NK-92 treated with Interleukin-12 subunit alpha and Interleukin-12 subunit beta, amount 100 ng/mL, for 24 hours (cell line): Measurements from ENCODE around the gene OR6Y1.

Source experiments
- DNase-seq: peaks from one replicate; lab custom pipeline; 2025; lab: John Stamatoyannopoulos, UW

Gene OR6Y1, protein sequence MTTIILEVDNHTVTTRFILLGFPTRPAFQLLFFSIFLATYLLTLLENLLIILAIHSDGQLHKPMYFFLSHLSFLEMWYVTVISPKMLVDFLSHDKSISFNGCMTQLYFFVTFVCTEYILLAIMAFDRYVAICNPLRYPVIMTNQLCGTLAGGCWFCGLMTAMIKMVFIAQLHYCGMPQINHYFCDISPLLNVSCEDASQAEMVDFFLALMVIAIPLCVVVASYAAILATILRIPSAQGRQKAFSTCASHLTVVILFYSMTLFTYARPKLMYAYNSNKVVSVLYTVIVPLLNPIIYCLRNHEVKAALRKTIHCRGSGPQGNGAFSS

GRCh38 chr1:158554352-158554751 lies at the start of gene OR6Y1:
Gene OR6Y1 (minus strand): TSS chr1:158554405. CDS start chr1:158548105, 6,300 bp downstream.
- DNase-seq = no peak

DNA sequence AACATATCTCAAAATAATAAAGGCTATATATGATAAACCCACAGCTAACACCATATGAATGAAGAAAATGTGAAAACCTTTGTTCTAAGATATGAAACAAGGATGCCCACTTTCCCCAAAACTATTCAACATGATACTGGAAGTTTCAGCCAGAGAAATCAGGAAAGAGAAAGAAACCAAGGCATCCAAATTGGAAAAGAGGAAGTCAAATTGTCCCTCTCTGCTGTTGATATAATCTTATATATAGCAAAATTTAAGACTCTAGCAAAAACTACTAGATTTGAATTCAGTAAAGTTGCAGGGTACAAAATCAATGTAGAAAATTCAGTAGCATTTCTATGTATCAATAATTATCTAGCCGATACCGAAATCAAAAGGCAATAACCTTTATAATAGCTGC lies 46.5 kb upstream of the OR6Y1 start:
- DNase-seq = no peak

GRCh38 chr1:158586942-158587341 lies 32.7 kb upstream of the OR6Y1 start:
- no peak for DNase-seq

DNA sequence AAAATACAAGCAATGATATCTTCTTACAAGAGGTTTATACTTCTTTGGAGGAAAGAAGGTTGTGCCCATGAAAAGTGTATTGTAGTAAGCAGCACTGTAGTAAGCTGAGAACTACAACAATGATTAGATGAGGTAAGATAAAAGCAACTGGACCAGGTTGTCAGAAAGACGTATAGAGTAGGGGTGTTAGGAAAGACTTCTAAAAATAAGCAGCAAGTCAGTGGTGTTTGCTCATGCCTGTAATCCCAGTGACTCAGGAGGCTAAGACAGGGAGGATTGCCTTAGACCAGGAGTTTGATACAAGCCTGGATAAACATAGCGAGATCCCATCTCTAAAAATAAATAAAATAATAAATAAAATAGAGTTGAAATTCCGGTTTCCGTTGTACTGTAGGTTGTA lies 29.8 kb upstream of the OR6Y1 start:
- DNase-seq = no peak

GRCh38 chr1:158579733-158580132 lies 25.5 kb upstream of the OR6Y1 start, which contains the start of gene OR10X1:
Gene OR10X1 (minus strand): TSS chr1:158579899. CDS start chr1:158579899, 0 bp downstream.
- no peak for DNase-seq

DNA sequence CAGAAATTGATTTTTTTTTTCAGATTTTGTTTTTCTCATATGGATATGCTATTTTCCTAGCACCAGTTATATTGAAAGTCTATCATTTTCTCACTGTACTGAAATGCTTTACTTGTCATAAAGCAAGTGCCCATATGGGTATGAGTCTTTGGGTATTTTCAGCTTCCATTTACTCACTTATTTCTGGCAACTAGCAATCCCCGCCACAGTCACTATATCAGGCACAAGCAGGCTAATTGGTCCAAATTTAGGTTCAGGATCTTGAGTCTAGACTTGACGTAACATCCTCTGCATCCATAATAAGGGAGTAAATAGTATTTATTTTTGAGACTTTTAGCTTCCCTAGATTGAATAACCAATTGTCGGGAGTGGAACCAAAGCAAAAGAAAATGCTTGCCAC lies 23.4 kb upstream of the OR6Y1 start:
- DNase-seq = no peak

- no peak for DNase-seq
These were observed 18.0 kb upstream of the OR6Y1 start for GRCh38 chr1:158572226-158572625.

DNA sequence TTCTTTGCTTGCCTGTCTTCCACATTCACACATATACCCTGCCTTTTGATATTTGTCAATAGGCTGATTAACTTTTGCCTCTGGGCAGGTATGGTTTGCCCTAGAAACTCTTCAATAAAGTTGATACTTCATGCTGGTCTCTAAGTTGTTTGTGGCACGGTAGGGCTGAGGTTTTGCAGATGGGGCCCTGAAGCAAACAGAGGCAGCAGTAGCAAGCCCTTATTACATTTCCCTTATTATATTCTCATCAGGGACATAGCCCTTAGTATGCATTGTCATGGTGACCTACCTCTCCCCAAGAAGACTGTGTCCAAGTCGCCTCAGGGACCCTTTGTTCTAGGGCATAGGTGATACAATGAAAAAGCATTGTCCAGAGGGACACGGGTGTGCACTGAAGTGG lies 16.3 kb upstream of the OR6Y1 start, which contains the start of gene OR6P1:
TSS of gene OR6P1 (minus strand) at position 101 of the 400 bp plus-strand sequence. CDS start 6,976 bp downstream, outside the sequence.
- no peak for DNase-seq

- DNase-seq = no peak
These were observed 10.4 kb upstream of the OR6Y1 start for GRCh38 chr1:158564608-158565007.

DNA sequence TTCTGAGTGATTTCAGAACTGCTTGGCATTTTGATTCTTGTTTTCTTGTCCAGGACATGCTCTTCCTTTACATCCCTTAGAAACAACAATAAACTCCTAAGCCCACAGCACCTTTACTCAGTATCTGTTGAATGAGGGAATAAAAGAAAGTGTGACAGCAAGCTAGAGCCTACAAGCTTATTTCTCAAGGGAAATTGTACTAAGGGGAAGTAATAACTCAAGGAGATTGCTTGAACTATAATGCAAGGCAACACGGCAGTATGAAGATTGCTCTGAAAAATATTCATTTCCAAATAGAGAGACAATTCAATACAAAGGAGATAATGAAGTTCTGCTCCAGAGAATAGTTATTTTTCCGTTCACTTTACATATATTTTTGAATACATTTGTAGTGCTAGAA lies 9.6 kb upstream of the OR6Y1 start:
- no peak for DNase-seq

DNA sequence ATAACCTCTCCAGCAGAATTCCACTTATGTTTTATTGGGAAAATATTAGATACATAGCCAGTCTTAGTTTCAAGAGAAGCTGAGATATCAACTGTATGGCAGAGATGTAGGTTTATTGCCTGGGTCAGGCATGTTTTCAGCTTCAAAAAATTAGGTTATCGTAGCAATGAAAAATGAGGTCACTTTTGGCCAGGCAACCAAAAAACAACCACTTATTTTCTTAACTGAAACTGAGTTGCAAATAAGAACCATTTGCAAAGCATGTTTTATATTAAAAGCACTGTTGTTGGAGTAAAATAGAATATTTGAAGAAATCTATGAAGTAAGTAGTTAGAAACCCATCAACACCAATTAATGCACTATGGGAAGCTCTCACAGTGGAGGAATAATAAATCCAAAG lies 5.5 kb upstream of the OR6Y1 start:
- DNase-seq = no peak

- no peak for DNase-seq
These were observed 1.9 kb downstream of the OR6Y1 start for GRCh38 chr1:158552296-158552695.

DNA sequence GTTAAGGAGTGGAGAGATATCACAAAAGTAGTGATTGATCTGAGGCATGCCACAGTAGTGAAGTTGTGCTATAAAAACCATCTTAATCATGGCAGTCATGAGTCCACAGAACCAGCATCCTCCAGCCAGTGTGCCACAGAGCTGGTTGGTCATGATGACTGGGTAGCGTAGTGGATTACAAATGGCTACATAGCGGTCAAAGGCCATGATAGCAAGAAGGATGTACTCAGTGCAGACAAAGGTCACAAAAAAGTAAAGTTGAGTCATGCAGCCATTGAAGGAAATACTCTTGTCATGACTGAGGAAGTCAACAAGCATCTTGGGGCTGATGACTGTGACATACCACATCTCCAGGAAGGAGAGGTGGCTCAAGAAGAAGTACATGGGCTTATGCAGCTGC lies 6.7 kb downstream of the OR6Y1 start:
- DNase-seq = no peak

- no peak for DNase-seq
These were observed 16.6 kb downstream of the OR6Y1 start for GRCh38 chr1:158537609-158538008.

- DNase-seq = no peak
These were observed 19.7 kb downstream of the OR6Y1 start for GRCh38 chr1:158534496-158534895.

DNA sequence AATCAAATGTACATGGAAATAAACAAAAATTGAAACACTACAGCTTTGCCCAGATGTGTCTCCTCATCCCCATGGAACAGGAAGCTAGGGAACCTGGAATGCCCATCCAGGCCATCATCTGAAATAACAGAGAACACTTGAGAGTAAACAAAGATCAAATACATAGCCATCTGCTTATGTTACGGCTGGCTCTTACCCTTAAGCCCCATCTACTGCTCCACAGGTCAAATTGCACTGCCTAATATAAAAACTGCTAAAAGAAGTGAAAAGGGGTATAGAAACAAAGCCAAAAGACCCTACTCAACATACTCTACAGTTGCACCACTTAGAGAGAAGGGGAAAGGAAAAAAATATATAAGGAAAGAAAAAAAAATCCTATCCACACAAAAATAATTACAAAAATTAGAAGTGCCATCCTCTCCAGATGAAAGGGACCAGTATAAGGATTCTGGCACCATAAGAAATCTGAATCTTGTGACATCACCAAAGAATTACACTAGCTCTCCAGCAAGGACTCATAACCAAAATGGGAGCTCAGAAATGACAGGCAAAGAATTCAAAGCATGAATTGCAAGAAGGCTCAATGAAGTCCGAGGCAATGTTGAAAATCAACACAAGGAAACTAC lies 26.9 kb downstream of the OR6Y1 start:
- DNase-seq = no peak

GRCh38 chr1:158521666-158522058 lies 32.5 kb downstream of the OR6Y1 start:
- no peak for DNase-seq

DNA sequence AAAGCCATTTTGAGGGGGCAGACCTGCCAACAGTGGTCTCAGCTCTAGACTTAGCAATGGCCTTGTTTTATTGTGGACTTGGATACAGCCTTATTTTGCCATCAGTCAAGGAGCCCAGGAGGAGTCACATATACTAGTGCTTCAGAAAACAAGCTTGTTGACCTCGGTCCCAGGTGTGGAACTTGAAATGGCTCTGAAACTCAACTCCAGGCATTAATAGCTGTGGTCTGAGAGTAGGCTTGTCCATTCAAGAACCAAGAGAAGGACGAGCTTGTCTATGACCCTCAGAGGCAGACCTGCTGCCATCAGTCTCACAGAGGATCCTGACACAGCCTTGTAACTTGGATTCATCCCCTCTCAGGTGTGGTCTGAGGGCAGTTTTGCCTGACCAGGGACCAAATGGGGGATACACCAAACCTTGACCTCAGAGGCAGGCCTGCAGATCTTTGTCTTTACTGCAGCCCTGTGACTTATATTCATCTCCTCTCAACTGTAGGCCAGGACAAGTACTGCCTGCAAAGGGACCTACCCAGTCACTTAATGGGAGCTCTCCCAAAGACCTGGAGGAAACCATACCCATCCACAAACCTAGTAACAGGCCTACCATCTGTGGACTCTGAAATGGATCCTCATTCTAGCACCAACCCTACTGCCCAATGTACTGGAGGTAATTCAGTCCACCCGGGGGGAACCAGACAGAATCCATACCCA lies 33.1 kb downstream of the OR6Y1 start:
- no peak for DNase-seq

- DNase-seq = no peak
These were observed 34.2 kb downstream of the OR6Y1 start for GRCh38 chr1:158520021-158520420.

- no peak for DNase-seq
These were observed 37.2 kb downstream of the OR6Y1 start for GRCh38 chr1:158516966-158517365.

DNA sequence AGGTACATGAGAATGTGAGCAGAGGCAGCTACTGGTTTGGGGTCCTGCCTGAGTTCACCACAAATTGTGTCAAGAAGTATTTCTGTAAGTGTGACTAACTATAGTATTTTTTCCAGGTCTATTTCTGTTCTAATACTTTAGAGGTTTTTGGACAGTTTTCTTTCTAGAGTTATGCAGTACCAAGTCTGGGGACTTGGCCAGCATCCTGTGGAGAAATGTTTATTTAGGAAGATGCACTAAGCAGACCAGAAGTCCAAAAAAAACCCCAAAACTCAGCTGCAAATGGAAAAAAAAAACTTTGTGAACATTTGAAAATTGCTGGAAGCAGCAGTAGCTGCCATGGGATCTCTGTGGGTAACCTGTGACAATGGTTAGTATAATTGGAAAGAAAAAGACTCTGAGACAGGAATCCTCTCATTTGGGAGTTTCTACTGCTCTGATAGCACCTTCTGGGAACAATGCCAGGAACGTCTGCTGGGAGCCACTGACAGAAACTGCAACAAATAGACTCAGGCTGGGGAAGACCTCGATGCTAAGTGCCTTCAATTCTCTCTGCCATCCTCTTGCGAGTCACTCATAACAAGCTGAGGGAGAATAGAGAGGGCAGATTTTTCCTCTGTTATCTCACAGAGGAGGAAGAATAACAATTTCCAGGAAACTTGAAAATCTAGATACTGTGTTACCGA lies 44.6 kb downstream of the OR6Y1 start:
- no peak for DNase-seq

GRCh38 chr1:158507511-158507910 lies 46.7 kb downstream of the OR6Y1 start:
- DNase-seq = no peak
